Esophagus mucosa (tissue), 1 donor: ENCODE data around the gene MTOR. TPM values are rescaled to one million over a fixed set of nuclear protein-coding genes. Genes with fewer than 3 reads are reported as not detected.
"Not testable (repeated sequence)": the region's sequence is repeated elsewhere in the genome, so short reads cannot be mapped to it uniquely, and the experiment has no call there.

Source experiments
- ATAC-seq: fragments of 200-7000 bp; cut with Tn5 transposase; one replicate; pipeline ENCODE4 v1.9.1; 2020
- total RNA-seq: library from RNA; stranded (reverse); gene quantifications from one replicate; pipeline ENCODE4 v1.2.4, GENCODE V29; 2023
- donor health status: DM: yes; HTN: yes; CAD: no.

MTOR gene
- total RNA-seq, 1 donor from 2014 or later = 24.0 TPM

GRCh38 chr1:11280719-11281376 is 18.5 kb upstream of the MTOR start:
- peak; percentile 34 for ATAC-seq

- ATAC-seq = no peak
These were observed 17.3 kb upstream of the MTOR start for GRCh38 chr1:11279630-11280029.

GRCh38 chr1:11279152-11279551 is 16.8 kb upstream of the MTOR start:
- ATAC-seq = no peak

DNA sequence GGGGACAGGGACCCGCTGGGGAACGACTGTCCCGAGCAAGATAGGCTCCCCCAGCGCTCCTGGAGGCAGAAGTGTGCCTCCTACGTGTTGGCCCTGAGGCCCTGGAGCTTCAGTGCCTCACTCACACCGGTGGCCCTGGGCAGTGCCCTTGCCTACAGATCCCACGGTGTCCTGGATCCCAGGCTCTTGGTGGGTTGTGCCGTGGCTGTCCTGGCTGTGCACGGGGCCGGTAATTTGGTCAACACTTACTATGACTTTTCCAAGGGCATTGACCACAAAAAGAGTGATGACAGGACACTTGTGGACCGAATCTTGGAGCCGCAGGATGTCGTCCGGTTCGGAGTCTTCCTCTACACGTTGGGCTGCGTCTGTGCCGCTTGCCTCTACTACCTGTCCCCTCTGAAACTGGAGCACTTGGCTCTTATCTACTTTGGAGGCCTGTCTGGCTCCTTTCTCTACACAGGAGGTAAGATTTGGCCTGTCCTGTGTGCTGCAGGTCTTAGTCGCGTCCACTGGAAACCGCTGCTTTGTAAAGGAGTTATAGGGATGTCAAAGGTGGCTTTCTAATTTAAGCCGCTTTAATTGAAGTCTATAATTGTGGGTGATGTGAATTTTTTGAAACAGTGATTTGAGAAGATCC is 11.4 kb upstream of the MTOR start:
- ATAC-seq = peak; percentile 44

DNA sequence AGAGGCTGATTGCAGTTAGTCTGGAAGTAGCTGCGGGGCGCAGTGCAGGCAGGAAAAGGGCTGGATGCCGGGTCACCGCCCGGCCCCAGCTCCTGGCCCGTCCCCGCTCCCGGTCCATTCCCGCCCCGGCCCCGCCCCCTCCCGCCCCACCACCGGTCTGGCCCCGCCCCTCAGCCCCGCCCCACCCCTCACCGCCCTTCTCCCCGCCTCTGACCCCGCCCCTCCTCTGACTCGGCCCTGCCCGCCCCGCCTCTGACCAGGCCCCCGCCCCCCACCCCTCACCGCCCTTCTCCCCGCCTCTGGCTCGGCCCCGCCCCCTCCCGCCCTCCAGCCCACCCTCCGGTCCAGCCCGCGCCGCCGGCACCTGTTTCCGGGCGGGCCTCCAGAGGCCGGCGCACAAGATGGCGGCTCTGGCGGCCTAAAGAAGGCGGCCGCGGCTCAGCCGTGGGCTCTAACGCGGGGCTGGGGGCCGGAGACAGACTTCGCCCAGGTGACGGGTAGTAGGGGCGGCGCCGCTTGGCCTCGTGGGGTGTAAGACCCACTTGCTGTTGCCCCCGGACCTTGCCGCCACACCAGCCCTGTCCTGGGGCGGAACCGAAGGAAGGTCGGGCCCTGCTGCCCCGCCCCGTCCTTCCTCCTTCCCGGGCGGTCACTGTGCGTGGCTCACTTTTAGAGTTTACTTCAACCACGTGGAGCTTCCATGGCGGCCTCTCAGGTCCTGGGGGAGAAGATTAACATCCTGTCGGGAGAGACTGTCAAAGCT is 10.7 kb upstream of the MTOR start, which contains the start of gene UBIAD1:
UBIAD1 (plus strand) TSS at position 367 of the 763 bp plus-strand sequence; CDS start at position 701, 334 bp downstream.
- peak; percentile 92 for ATAC-seq

DNA sequence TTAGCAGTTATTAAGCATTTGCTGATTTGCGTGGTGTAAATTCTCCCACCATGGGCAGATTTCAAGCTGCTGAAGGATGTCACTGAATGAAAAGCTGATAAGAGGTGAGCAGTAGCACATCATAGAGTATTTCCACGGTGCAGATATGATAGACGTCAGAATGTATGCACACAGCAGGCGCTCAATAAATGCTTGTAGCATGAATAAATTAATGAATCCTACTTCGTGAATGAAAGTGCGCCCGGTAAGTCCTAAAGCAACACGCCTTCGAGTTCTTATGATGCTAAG is 10.1 kb upstream of the MTOR start:
- no peak for ATAC-seq

DNA sequence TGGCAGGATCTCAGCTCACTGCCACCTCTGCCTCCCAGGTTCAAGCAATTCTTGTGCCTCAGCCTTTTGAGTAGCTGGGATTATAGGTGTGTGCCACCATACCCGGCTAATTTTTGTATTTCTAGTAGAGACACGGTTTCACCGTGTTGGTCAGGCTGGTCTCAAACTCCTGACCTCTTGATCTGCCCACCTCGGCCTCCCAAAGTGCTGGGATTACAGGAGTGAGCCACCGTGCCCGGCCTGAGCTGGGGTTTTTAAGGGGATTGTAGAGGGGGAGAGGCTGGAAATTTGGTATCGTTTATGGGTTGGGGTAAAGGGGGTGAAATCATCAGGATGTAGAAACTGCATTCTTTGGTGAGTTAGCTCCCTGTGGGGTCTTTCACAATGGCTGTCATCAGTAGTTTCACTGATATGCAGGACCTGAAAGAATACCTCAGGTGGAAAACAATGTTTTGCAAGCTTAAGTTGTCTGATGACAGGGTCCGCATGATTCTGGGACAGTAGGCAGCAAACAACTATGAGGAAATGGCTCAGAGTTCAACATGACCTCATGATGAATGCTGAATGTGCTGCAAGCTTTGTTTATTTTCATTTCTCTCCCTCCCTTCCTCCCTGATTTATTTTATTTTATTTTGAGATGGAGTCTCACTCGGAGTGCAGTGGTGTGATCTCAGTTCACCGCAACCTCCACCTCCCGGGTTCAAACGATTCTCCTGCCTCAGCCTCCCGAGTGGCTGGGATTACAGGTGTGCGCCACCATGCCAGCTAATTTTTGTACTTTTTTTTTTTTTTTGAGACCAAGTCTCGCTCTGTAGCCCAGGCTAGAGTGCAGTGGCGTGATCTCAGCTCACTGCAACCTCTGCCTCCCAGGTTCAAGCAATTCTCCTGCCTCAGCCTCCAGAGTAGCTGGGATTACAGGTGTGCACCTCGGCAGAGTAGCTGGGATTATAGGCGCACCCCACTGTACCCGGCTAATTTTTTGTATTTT is 5.3 kb upstream of the MTOR start:
- ATAC-seq = not testable (repeated sequence)

GRCh38 chr1:11266268-11267074 is 4.1 kb upstream of the MTOR start:
- no peak for ATAC-seq

DNA sequence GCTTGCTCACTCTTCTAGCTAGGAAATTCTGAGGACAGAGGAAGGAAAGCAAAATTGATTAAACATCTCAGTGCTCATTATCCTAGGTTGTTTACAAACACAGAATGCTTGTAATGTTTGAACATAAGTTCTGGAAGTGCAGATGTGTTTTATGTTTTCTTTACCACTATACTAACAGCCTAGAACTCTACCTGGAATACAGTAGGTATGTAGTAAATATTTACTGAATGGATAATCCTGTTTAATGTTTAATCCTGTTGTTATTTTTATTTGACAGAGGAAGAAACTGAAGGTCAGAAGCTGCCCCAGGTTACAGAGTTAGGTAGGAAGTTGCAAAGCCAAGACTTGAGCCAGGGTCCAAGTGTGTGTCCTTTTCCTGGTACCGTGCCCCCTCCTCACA is 6.1 kb downstream of the MTOR start:
- no peak for ATAC-seq

DNA sequence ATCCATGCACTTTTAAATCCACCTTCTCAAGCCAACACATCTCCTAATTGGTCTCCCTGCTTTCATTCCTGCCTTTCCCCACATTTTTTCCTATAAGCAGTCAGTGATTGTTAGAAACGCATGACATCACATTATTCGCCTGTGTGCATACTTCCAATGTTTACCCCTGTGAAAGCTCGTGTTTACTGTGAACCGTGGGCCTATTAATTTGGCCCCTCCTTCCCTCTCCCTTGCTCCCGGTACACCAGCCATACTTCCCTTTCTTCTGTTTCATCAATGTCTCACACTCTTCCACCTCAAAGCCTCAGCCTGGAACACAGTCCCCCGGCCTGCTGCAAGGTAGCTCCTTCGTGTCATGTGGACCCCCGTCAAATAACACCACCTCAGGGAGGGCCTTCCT is 9.1 kb downstream of the MTOR start:
- no peak for ATAC-seq

DNA sequence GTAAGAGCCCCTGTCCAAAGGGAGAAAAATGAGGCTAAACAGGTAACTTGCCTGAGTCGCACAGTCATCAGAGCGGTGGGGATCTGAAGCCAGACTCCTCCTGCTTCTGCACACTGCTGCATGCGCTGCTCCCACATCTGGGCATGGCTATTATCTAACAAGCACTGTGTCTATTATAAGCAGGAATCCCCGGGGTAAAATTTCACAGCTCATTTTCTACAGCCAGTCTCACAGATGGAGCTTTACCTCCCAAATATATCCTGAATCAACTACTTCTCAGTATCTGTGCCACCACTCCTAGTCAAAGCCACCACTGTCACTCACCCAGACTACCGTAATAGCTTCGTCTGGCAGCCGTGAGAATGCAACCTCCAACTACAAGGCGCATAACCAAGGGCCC is 9.8 kb downstream of the MTOR start:
- ATAC-seq = no peak

DNA sequence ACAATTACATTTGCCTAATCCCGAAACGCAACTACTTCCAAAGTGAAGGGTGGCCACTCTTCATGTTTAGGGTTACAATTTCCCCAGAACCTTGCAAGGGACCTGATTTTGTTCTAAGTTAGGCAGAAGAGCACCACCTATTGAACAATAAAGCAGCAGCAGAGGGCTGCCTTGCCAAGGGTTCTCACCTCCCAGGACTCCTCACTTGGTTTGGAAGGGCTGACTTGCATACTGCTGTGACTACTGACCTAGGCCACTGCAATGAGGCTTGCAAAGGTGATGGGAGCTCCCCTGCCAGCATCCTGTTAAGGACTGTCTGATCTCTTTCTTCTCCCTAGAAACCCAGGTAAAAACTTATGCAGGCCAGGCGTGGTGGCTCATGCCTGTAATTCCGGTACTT is 14.2 kb downstream of the MTOR start:
- no peak for ATAC-seq

DNA sequence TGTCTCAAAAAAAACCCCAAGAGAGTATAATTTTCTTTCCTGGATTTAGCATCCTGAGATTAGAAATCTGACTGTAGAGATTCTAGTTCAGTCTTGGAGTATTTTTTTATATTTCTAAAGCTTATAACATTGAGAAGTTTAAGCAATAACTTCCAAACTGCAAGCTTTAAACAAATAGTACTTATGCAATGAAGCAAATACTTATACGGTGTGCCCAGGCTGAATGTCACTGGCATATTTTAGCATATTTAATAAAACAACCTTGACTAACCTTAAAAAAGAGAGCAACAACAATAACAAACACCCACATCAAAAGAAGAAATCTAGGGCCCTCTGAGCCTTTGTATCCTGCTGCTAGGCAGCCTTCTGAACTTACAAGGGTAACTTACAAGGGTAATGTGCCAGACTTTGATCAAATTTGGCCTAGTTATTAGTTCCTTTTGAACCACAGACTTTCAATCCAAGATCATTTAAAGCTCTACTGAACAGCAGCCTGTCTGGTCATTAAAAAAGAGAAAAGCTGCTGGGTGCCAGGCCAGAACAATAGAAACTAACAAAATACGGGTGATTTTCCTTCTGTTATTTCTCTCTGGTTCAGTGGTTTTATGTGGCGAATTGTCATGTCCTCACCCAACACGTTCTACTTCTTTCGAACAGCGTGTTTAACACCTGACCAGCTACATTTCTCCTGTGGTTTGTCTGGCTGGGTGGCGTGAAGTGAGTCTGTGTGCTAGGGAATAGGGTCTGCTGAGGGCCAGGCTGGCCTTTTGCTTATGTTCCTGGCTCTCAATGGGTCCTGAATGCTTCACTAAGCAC is 16.2 kb downstream of the MTOR start:
- peak; percentile 32 for ATAC-seq

GRCh38 chr1:11245248-11245647 is 17.1 kb downstream of the MTOR start:
- no peak for ATAC-seq

- no peak for ATAC-seq
These were observed 24.0 kb downstream of the MTOR start for GRCh38 chr1:11238311-11238710.

DNA sequence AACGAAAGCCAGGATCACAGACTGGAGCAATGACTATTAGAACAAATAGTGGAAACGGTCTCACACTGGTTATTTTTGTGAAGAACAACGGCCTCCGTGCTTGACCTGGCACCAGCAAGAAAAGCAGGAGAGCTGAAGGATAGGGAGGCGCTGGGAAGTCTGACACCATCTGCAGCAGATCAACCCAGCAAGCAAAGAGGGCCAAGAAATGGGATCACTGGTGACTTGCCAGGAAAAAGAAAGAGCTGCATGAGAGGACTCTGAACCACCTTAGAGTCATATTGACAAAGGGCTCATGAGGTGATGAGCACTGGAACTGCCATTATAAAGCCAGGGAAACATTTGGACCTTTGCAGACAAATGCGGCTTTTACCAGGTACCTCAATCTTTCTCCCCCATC is 25.0 kb downstream of the MTOR start:
- ATAC-seq = no peak

DNA sequence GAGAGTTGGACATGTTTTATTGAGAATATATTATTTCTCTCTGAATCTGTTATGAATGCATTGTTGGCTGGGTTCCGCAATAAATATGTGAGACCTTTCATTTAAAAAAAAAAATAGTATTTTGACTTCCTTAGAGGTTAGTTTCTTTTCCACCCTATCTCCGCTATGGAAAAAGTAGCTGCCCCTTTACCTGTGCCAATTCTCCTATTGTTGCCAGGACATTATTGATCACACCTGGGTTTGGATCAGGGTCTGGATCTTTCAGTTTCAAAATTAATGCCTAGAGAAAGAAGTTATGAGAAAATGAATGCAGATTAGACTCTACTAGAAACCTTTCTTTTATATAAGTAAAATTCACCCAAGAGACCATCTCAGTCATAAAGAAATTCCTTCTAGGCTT is 29.1 kb downstream of the MTOR start:
- ATAC-seq = no peak

DNA sequence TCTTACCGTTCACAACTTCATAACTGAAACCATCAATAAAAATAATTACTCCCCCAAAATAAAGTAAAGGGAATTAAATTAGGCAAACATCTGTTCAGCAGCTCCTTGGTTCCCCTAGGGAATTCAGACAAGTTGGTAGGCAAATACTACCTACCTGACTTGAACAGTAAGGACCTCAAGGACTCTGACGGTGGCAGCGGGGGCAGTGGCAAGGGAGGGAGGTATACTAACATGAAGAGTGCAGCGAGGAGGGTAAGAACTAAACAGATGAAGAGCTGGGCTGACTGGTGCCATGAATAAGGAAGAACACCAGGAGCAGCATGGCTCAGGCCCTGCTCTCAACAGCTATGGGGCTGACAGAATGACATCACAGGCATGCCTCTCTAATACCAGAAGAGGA is 33.1 kb downstream of the MTOR start:
- no peak for ATAC-seq

DNA sequence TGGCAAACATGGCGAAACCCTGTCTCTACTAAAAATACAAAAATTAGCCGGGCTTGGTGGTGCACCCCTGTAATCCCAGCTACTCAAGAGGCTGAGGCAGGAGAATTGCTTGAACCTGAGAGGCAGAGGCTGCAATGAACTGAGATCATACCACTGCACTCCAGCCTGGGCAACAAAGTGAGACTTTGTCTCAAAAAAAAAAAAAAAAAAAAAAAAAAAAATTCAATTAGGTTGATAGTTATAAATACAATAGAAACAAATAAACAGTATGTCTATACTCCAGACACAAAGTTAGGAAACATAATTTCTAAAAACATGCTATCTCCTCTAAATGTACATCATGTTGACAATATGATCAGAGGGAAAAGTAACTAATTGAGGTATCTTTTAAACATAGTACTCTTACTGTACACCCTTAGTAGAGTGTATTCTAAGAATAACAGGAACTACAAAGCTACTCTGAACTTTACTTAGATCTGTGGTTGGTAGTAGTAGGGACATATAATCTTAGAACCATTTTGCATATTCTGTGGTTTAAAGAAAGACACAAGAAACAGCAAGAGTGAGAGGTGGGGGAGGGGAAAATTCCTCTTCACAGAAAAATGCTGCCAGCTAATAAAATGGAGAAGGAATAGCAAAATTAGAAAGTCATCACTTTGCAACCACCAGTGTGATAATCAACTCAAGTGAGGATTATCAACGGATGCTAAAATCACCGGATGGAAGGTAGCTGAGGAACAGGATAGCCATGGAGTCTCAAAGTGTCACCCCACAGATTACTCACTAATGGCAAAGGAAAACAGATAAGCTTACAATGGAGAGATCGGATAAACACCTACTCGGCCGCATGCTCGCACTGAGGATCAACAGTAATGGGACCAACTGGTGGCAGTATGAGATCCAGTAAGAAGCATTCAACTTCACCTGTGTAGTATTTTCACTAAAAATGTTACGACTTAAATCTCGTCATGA is 35.0 kb downstream of the MTOR start:
- ATAC-seq = no peak

DNA sequence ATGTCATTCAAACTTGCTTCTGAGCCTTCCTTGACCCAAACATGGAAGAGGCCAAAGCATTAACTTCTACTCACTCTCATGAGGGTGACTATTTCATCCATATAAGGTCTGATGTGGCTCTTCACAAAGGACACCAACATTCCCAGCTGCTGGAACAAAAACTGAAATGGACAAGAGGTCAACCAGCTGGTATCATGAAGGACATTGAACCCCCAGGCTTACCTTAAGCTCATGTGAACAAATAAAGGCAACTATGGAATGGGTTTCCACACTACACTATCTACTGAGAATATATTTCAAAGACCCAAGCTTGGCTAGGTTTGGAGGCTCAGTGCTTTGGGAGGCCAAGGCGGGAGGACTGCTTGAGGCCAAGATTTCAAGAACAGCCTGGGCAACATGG is 46.3 kb downstream of the MTOR start:
- no peak for ATAC-seq
